Thoracic aorta (tissue), 2 donors: ENCODE results near the gene RNF157. TPM values are rescaled to one million over a fixed set of nuclear protein-coding genes. Genes with fewer than 3 reads are reported as not detected.

Source experiments
- ATAC-seq: fragments of 150-250 bp; one replicate; pipeline ENCODE4 v1.8.0; 2017; ENCODE audit warnings: low read depth; ENCODE audit not compliant: insufficient number of reproducible peaks, low FRiP score
- DNase-seq: peaks from one replicate; pipeline ENCODE4 v3.0.0-alpha.2; 2020; ENCODE audit warnings: low spot score
- H3K27ac ChIP-seq, 2 donors: fragments of 200-600 bp; sonication (generic); 1 replicate in 1 of 2; 2 replicates in 1 of 2; pipeline ENCODE4 v1.5.1; 2016; ENCODE audit warnings: mild to moderate bottlenecking in 2 of 2, moderate library complexity in 2 of 2
- H3K27me3 ChIP-seq: fragments of 200-600 bp; sonication (generic); replicated peaks from 2 replicates; pipeline ENCODE4 v1.6.0; 2016; ENCODE audit warnings: mild to moderate bottlenecking; ENCODE audit not compliant: insufficient read depth
- H3K36me3 ChIP-seq: fragments of 200-600 bp; sonication (generic); one replicate; pipeline ENCODE4 v1.5.1; 2016
- H3K4me1 ChIP-seq, 2 donors: fragments of 200-600 bp; sonication (generic); 1 replicate in 1 of 2; 2 replicates in 1 of 2; pipeline versions ENCODE4 v1.5.1 to v1.6.0; 2016; ENCODE audit warnings: low read depth in 2 of 2, mild to moderate bottlenecking in 1 of 2; ENCODE audit not compliant: control insufficient read depth in 1 of 2
- H3K4me3 ChIP-seq: fragments of 200-600 bp; sonication (generic); 2 replicates; pipeline ENCODE4 v1.5.1; 2016; ENCODE audit warnings: mild to moderate bottlenecking
- H3K9me3 ChIP-seq: fragments of 200-600 bp; sonication (generic); 2 replicates; pipeline ENCODE4 v1.5.1; 2016
- total RNA-seq, 2 donors: library from RNA; depleted of rRNA; stranded (reverse); fragments of >200 nt; gene quantifications; one replicate each; pipeline versions ENCODE4 v1.1.0 to v1.2.3, GENCODE V29; 2016
- TF ChIP-seq, protein P1 (sequence below): fragments of 200-600 bp; sonication (generic); IDR thresholded peaks from one replicate; pipeline ENCODE4 v1.5.1; 2019; ENCODE audit warnings: antibody characterized with exemption

RNF157 gene
- total RNA-seq, 2 donors from 2014 or later, result 0.41 to 1.9 TPM

DNA sequence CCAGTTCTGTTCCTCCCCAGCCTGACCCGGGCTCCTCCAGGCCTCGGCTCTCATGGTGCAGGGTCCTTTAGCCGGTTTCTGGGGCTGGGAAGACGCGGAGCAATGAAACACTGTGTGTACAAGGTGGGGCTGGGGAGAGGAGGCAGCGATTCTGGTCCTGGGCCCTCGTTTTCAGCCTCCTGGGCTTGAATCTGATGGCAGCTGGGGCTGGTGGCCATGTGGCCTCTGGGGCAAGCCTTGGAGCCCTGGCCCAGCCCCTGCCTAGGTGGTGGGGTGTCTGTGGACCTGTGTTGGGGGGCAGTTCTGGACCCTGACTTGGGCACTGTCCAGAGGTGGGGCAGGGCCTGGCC lies 103.3 kb downstream of the RNF157 start:
- Histone ChIP-seq H3K36me3 (no peaks in the 10 kb centered on the region), H3K4me1 (peaks cover 0 to 42% of the 10 kb centered on the region in 2 donors), H3K4me3 (no peak overlapping the region), H3K9me3 (no peaks in the 10 kb centered on the region), H3K27ac (no peak overlapping the region), H3K27me3 (peaks cover 17% of the 10 kb centered on the region)
- ATAC-seq (no peak), DNase-seq (no peak)
- TF ChIP-seq, protein P1, sequence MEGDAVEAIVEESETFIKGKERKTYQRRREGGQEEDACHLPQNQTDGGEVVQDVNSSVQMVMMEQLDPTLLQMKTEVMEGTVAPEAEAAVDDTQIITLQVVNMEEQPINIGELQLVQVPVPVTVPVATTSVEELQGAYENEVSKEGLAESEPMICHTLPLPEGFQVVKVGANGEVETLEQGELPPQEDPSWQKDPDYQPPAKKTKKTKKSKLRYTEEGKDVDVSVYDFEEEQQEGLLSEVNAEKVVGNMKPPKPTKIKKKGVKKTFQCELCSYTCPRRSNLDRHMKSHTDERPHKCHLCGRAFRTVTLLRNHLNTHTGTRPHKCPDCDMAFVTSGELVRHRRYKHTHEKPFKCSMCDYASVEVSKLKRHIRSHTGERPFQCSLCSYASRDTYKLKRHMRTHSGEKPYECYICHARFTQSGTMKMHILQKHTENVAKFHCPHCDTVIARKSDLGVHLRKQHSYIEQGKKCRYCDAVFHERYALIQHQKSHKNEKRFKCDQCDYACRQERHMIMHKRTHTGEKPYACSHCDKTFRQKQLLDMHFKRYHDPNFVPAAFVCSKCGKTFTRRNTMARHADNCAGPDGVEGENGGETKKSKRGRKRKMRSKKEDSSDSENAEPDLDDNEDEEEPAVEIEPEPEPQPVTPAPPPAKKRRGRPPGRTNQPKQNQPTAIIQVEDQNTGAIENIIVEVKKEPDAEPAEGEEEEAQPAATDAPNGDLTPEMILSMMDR, result no peak

DNA sequence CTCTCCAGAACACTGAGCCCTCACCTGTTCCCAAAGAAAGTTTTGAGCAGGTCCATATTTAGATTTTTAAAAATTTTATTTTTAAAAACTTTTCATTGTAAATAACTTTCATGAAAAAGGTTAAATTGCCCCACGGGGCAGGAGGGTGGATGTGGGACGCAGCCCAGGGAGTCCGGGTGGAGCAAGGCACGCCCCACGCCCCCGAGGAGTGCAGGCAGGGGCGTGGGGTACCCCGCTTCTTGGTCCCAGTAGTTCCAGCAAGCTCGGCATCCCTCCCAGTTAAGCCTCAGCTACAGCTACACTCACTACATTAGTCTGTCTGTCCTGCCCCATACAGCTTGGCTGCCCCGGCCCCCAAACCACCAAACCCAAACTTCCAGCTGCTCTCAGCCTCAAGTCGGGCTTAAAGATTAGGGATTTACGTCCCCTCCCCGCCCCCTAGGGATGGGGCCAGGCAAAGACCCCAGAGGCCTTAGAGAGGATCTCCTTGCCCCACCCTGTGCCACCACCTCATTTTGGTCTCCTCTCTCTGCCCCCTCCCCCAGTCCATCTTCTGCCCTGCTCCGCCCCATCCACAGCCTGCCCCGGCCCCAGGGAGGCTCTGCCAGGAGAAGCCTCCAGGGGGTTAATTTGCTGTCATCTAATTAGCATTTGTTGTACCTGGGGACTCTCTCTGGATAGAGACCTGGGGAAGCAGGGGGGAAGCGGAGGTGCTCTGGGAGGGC lies 103.9 kb downstream of the RNF157 start:
- peaks cover 0 to 39% of the 10 kb centered on the region in 2 donors for H3K4me1 ChIP-seq
- H3K9me3 ChIP-seq, result no peaks in the 10 kb centered on the region
- no peak for DNase-seq
- peaks cover 17% of the 10 kb centered on the region for H3K27me3 ChIP-seq
- no peaks in the 10 kb centered on the region for H3K36me3 ChIP-seq
- ATAC-seq, result no peak
- TF ChIP-seq, protein P1, result no peak
- H3K4me3 ChIP-seq, result no peak overlapping the region
- no peak overlapping the region for H3K27ac ChIP-seq

DNA sequence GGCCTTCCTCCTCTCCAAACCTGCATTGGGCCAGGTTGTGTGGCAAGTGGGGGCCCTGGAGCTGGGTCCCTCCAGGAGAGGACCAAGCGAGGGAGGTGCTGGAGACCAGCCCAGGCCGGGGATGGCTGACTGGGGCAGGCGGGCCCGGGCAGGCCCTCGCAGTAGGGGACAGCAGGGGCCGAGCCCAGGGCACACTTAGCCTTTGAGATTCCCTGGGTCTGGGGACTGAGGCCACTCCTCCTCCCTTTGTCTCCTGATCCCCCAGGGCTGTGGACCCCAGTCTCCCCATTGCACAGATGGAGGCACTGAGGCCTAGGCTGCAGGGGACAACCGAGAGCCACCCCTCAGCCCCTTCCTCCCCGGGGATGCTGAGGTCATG lies 104.5 kb downstream of the RNF157 start:
- TF ChIP-seq, protein P1, result no peak
- Histone ChIP-seq H3K9me3 (no peaks in the 10 kb centered on the region), H3K27ac (no peak overlapping the region), H3K27me3 (peaks cover 17% of the 10 kb centered on the region), H3K36me3 (no peaks in the 10 kb centered on the region), H3K4me3 (no peak overlapping the region), H3K4me1 (peaks cover 0 to 33% of the 10 kb centered on the region in 2 donors)
- no peak for ATAC-seq
- no peak for DNase-seq

DNA sequence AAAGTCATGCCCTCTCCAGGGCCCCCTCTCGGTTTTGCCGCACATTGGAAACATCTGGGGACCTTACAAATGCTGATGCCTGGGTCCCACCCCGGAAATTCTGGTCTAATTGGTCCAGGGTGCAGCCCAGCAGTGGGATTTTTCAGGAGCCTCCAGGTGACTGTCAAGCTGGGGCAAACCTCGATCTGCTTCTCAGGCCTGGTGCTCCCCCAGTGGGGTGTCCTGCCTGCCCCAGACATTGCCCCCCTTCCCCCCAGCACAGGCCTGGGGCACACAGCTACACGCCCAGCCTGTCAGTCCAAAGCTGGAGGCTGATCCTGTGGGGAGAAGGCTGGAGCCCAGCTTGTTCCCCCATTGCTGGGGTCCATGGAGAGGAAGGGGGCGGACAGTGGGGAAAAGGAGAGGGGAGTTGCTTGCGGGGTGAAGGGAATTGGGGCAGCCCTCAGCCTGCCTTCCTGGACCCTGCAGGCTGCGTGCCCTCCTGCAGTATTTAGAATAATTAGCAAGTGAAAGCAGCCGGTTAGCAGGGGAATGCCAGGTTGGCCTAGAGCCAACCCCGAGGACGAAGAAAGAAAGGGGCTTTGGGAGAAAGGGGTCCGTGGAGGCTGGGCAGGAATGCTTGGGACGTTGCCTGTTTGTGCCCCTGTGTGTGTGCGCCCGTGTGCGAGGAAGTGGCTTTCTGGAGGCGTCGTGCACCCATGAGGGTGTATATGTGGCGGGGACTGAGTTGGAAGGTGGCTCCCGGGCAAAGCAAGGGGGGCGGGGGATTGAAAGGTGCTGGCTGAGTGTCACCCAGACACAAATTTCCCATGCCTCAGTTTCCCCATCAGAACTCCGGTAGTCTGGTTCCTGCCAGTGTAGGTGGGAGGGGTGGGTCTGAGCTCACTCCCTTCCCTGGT lies 105.1 kb downstream of the RNF157 start:
- no peaks in the 10 kb centered on the region for H3K9me3 ChIP-seq
- peaks cover 11% of the 10 kb centered on the region for H3K27me3 ChIP-seq
- H3K4me3 ChIP-seq, result no peak overlapping the region
- peaks cover 0 to 27% of the 10 kb centered on the region in 2 donors for H3K4me1 ChIP-seq
- H3K36me3 ChIP-seq, result no peaks in the 10 kb centered on the region
- DNase-seq (no peak), ATAC-seq (no peak)
- no peak overlapping the region for H3K27ac ChIP-seq
- TF ChIP-seq, protein P1, result no peak

DNA sequence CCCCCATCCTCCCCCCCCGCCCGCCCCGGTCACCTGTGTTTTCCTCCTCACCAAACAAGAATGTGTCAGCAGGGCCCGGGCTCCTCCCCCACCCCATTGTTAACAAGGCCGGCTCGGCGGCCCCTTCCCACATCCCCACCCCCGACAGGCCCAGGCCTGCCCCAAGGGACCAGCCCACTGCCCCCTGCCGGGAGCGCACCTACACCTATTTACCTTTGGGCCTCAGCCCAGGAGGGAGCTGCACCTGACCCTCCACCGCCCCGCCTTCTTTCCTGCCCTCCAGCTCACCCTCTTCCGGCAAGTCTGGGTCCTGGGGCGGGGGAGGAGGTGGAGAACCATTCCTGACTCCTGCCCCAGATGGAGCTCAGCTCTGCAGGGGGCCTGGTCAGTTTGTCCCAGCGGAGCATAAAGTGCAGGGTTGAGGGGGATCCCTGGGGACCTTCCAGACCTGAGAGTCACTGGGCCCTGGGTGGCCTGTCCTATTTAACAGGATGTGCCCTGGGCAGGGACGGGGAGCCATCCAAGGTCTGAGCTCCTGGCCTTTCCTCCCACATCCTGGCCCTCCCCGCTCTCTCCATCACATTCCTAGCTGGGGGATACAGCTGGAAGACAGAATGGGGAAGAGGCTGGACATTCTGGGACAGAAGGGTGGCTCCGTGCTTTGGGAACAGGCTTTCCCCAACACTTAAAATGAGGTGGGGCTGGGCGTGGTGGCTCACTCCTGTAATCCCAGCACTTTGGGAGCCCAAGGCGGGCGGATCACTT lies 107.5 kb downstream of the RNF157 start:
- DNase-seq, result no peak
- Histone ChIP-seq H3K27ac (no peak overlapping the region), H3K27me3 (peaks cover 4% of the 10 kb centered on the region), H3K4me1 (peaks cover 0 to 6% of the 10 kb centered on the region in 2 donors), H3K9me3 (no peaks in the 10 kb centered on the region), H3K36me3 (no peaks in the 10 kb centered on the region), H3K4me3 (no peak overlapping the region)
- ATAC-seq, result no peak
- TF ChIP-seq, protein P1, result no peak
